Left lobe of liver (tissue), 2 donors: ENCODE measurements around the gene F2RL3. TPM values are rescaled to one million over a fixed set of nuclear protein-coding genes. Genes with fewer than 3 reads are reported as not detected.

Source experiments
- ATAC-seq: fragments of 200-7000 bp; cut with Tn5 transposase; one replicate; pipeline ENCODE4 v1.9.1; 2020; ENCODE audit warnings: mild to moderate bottlenecking, moderate library complexity
- DNase-seq: peaks from one replicate; pipeline ENCODE4 v3.0.0-alpha.2; 2020; ENCODE audit warnings: low spot score
- total RNA-seq: library from RNA; stranded (reverse); gene quantifications from one replicate; pipeline ENCODE4 v1.2.1, GENCODE V29; 2021
- donor health status: DM: no; HTN: no; CAD: no; lungs with moderate emphysema.
- donor health status: DM: no; HTN: yes; CAD: no.

F2RL3 gene
- 0.15 TPM for total RNA-seq

- DNase-seq = no peak
- ATAC-seq = peak; percentile 40
Measured at GRCh38 chr19:16888629-16889365, at the start of gene F2RL3. Gene F2RL3 (plus strand): TSS chr19:16888999. CDS start chr19:16889190, 191 bp downstream.

- ATAC-seq = no peak
- no peak for DNase-seq
Measured at GRCh38 chr19:16841391-16841926, 47.3 kb upstream of the F2RL3 start.

GRCh38 chr19:16846901-16847300 is 41.9 kb upstream of the F2RL3 start:
- DNase-seq (no peak), ATAC-seq (no peak)

- DNase-seq = no peak
- peak; percentile 52 for ATAC-seq
Measured at GRCh38 chr19:16847430-16847829, 41.4 kb upstream of the F2RL3 start.

- DNase-seq (no peak), ATAC-seq (no peak)
Measured at GRCh38 chr19:16849168-16849567, 39.6 kb upstream of the F2RL3 start.

GRCh38 chr19:16850133-16850532 is 38.7 kb upstream of the F2RL3 start:
- DNase-seq = no peak
- no peak for ATAC-seq

- ATAC-seq (no peak), DNase-seq (no peak)
Measured at GRCh38 chr19:16851031-16851712, 37.6 kb upstream of the F2RL3 start.

GRCh38 chr19:16853066-16853465 is 35.7 kb upstream of the F2RL3 start:
- no peak for DNase-seq
- ATAC-seq = no peak

- ATAC-seq (no peak), DNase-seq (no peak)
Measured at GRCh38 chr19:16856091-16856490, 32.7 kb upstream of the F2RL3 start.

- no peak for DNase-seq
Measured at GRCh38 chr19:16859626-16860025, 29.2 kb upstream of the F2RL3 start.

GRCh38 chr19:16860118-16860517 is 28.7 kb upstream of the F2RL3 start:
- ATAC-seq (no peak), DNase-seq (no peak)

More at GRCh38 chr19:16859626-16860025, 29.2 kb upstream of the F2RL3 start:
- no peak for ATAC-seq

GRCh38 chr19:16861011-16861410 is 27.8 kb upstream of the F2RL3 start:
- no peak for DNase-seq
- no peak for ATAC-seq

- no peak for DNase-seq
- no peak for ATAC-seq
Measured at GRCh38 chr19:16861834-16862233, 27.0 kb upstream of the F2RL3 start.

GRCh38 chr19:16862826-16863415 is 25.9 kb upstream of the F2RL3 start:
- ATAC-seq (peak; percentile 10), DNase-seq (no peak)

GRCh38 chr19:16867211-16867610 is 21.6 kb upstream of the F2RL3 start:
- ATAC-seq (no peak), DNase-seq (no peak)

- DNase-seq (no peak), ATAC-seq (no peak)
Measured at GRCh38 chr19:16868423-16869130, 20.2 kb upstream of the F2RL3 start.

GRCh38 chr19:16869331-16869972 is 19.3 kb upstream of the F2RL3 start:
- ATAC-seq = no peak
- no peak for DNase-seq

- ATAC-seq = peak; percentile 46
Measured at GRCh38 chr19:16871871-16872270, 16.9 kb upstream of the F2RL3 start.

GRCh38 chr19:16872728-16873127 is 16.1 kb upstream of the F2RL3 start:
- DNase-seq = no peak

More at GRCh38 chr19:16871871-16872270, 16.9 kb upstream of the F2RL3 start:
- DNase-seq = no peak

GRCh38 chr19:16873594-16873993 is 15.2 kb upstream of the F2RL3 start:
- DNase-seq (no peak), ATAC-seq (no peak)

More at GRCh38 chr19:16872728-16873127, 16.1 kb upstream of the F2RL3 start:
- ATAC-seq = no peak
